Measurements from ENCODE around the gene DNAJB13.
A peak's percentile ranks its signal among the peaks of the same experiment; 100 is the strongest.

The DNAJB13 gene

GRCh38 chr11:74000307-74001133 is 49.7 kb downstream of the DNAJB13 start:
- DNase-seq (ENCODE audit: low read depth) = no peak

- no peak for DNase-seq (ENCODE audit: low read depth)
Measured at GRCh38 chr11:74001822-74002286, 51.0 kb downstream of the DNAJB13 start.

- DNase-seq (ENCODE audit: low read depth) = no peak
Measured at GRCh38 chr11:74002832-74003231, 52.0 kb downstream of the DNAJB13 start.

GRCh38 chr11:74004046-74004695 is 53.3 kb downstream of the DNAJB13 start:
- no peak for DNase-seq (ENCODE audit: low read depth)

- peak; percentile 62 for DNase-seq (ENCODE audit: low read depth)
Measured at GRCh38 chr11:74004759-74005615, 54.2 kb downstream of the DNAJB13 start.

GRCh38 chr11:74005721-74006517 is 55.1 kb downstream of the DNAJB13 start:
- no peak for DNase-seq (ENCODE audit: low read depth)

- DNase-seq (ENCODE audit: low read depth) = no peak
Measured at GRCh38 chr11:74006743-74007304, 56.0 kb downstream of the DNAJB13 start.

- DNase-seq (ENCODE audit: low read depth) = no peak
Measured at GRCh38 chr11:74007691-74008372, 57.0 kb downstream of the DNAJB13 start.

- no peak for DNase-seq (ENCODE audit: low read depth)
Measured at GRCh38 chr11:74008373-74009229, 57.8 kb downstream of the DNAJB13 start, which contains the start of gene UCP3. Gene UCP3 (minus strand): TSS chr11:74009085. CDS start chr11:74007042, 2,043 bp downstream.

- no peak for DNase-seq (ENCODE audit: low read depth)
Measured at GRCh38 chr11:74009230-74009547, 58.4 kb downstream of the DNAJB13 start.

GRCh38 chr11:74009675-74010305 is 59.0 kb downstream of the DNAJB13 start:
- no peak for DNase-seq (ENCODE audit: low read depth)

GRCh38 chr11:74010306-74011300 is 59.8 kb downstream of the DNAJB13 start:
- DNase-seq (ENCODE audit: low read depth) = no peak

GRCh38 chr11:74011360-74012073 is 60.7 kb downstream of the DNAJB13 start:
- DNase-seq (ENCODE audit: low read depth) = peak; percentile 28

- DNase-seq (ENCODE audit: low read depth) = no peak
Measured at GRCh38 chr11:74012074-74012809, 61.4 kb downstream of the DNAJB13 start.

- no peak for DNase-seq (ENCODE audit: low read depth)
Measured at GRCh38 chr11:74013141-74013540, 62.3 kb downstream of the DNAJB13 start.

GRCh38 chr11:74014880-74015279 is 64.1 kb downstream of the DNAJB13 start:
- DNase-seq (ENCODE audit: low read depth) = no peak

All from activated T-helper 9 cell treated with anti-CD3 and anti-CD28 coated beads, Interleukin-2, amount 50 U/mL, for 16 hours (primary cell).